Spinal cord (tissue), 10 donors: Measurements from ENCODE around the gene FAM174C. TPM values are rescaled to one million over a fixed set of nuclear protein-coding genes. Genes with fewer than 3 reads are reported as not detected.
A peak's percentile ranks its signal among the peaks of the same experiment; 100 is the strongest.

Source experiments
- DNase-seq, 6 donors: peaks; one replicate each; pipeline versions ENCODE4 v3.0.0 to v3.0.0-alpha.2; 2013 to 2015; ENCODE audit warnings: low spot score in 6 of 6, low read depth in 4 of 6
- H3K27ac ChIP-seq: one replicate; pipeline ENCODE4 v1.5.1; 2013; ENCODE audit warnings: low read depth, low read length, control low read depth
- H3K27me3 ChIP-seq: one replicate; pipeline ENCODE4 v1.6.1; 2013; ENCODE audit warnings: low read length; ENCODE audit not compliant: control insufficient read depth, insufficient read depth
- H3K36me3 ChIP-seq: one replicate; pipeline ENCODE4 v1.6.1; 2013; ENCODE audit warnings: low read length; ENCODE audit not compliant: control insufficient read depth, insufficient read depth
- H3K4me1 ChIP-seq: one replicate; pipeline ENCODE4 v1.6.1; 2013; ENCODE audit warnings: low read length; ENCODE audit not compliant: control insufficient read depth, insufficient read depth
- H3K4me3 ChIP-seq: one replicate; pipeline ENCODE4 v1.5.1; 2013; ENCODE audit warnings: low read depth, low read length, control low read depth
- H3K9me3 ChIP-seq: one replicate; pipeline ENCODE4 v1.6.1; 2013; ENCODE audit warnings: low read length; ENCODE audit not compliant: control insufficient read depth, insufficient read depth
- WGBS: methylation state at CpG from one replicate; pipeline ENCODE4 v1.1.5; 2013; ENCODE audit warnings: missing lambda C conversion rate; ENCODE audit not compliant: insufficient coverage; 5-methylcytosine and 5-hydroxymethylcytosine counted together
- polyA plus RNA-seq, 2 donors: library from polyadenylated mRNA; unstranded; fragments of 120-200 nt; gene quantifications; one replicate each; pipeline ENCODE4 v1.2.1, GENCODE V29; 2013; ENCODE audit not compliant: insufficient read length in 2 of 2
- total RNA-seq, 2 donors: library from RNA; depleted of rRNA in 1 of 2; stranded (reverse); fragments of 120-200 nt in 1 of 2; fragments of >200 nt in 1 of 2; gene quantifications; one replicate each; pipeline versions ENCODE4 v1.2.3 to v1.2.4, GENCODE V29; 2013 to 2014
- donor health status: healthy.

FAM174C gene
- total and polyA plus RNA-seq, 4 donors: 3.7 to 32.9 (median 25.2) TPM

- Histone ChIP-seq H3K27me3 (no peaks in the 10 kb centered on the region), H3K4me1 (peaks cover 86% of the 10 kb centered on the region), H3K9me3 (no peaks in the 10 kb centered on the region), H3K4me3 (no peak overlapping the region), H3K27ac (no peak overlapping the region), H3K36me3 (peaks cover 71% of the 10 kb centered on the region)
- DNase-seq: no peak
- WGBS: 66% methylated on average over 23 of the region's 33 CpGs
These were observed 2.7 kb upstream of the FAM174C start for GRCh38 chr19:1272423-1273262.

- no peak for DNase-seq
- Histone ChIP-seq H3K27ac (no peak overlapping the region), H3K36me3 (peaks cover 77% of the 10 kb centered on the region), H3K4me1 (peaks cover 78% of the 10 kb centered on the region), H3K9me3 (no peaks in the 10 kb centered on the region), H3K4me3 (no peak overlapping the region), H3K27me3 (no peaks in the 10 kb centered on the region)
- WGBS: 88% methylated on average over 23 of the region's 25 CpGs
These were observed 1.9 kb upstream of the FAM174C start for GRCh38 chr19:1273263-1274041.

GRCh38 chr19:1274081-1274851 lies 1.1 kb upstream of the FAM174C start:
- 75% methylated on average over 37 of the region's 46 CpGs for WGBS
- peaks cover 84% of the 10 kb centered on the region for H3K36me3 ChIP-seq
- H3K27ac ChIP-seq: peak overlapping the region; percentile 61
- H3K4me3 ChIP-seq: no peak overlapping the region
- no peak for DNase-seq
- H3K4me1 ChIP-seq: peaks cover 74% of the 10 kb centered on the region
- no peaks in the 10 kb centered on the region for H3K27me3 ChIP-seq
- no peaks in the 10 kb centered on the region for H3K9me3 ChIP-seq

GRCh38 chr19:1274852-1275259 lies 474 bp upstream of the FAM174C start:
- DNase-seq: no peak
- H3K27me3 ChIP-seq: no peaks in the 10 kb centered on the region
- H3K4me3 ChIP-seq: no peak overlapping the region
- 16% methylated on average over 44 of the region's 44 CpGs for WGBS
- no peaks in the 10 kb centered on the region for H3K9me3 ChIP-seq
- H3K27ac ChIP-seq: peak overlapping the region; percentile 61
- peaks cover 90% of the 10 kb centered on the region for H3K36me3 ChIP-seq
- H3K4me1 ChIP-seq: peaks cover 77% of the 10 kb centered on the region

- H3K4me1 ChIP-seq: peaks cover 69% of the 10 kb centered on the region
- DNase-seq: no peak
- H3K36me3 ChIP-seq: peaks cover 90% of the 10 kb centered on the region
- peak overlapping the region; percentile 93 for H3K27ac ChIP-seq
- no peaks in the 10 kb centered on the region for H3K9me3 ChIP-seq
- peak overlapping the region; percentile 68 for H3K4me3 ChIP-seq
- WGBS: 8% methylated on average over 39 of the region's 43 CpGs
- H3K27me3 ChIP-seq: no peaks in the 10 kb centered on the region
These were observed 772 bp downstream of the FAM174C start for GRCh38 chr19:1275976-1276627.

- 87% methylated on average over 10 of the region's 10 CpGs for WGBS
- DNase-seq: no peak
- Histone ChIP-seq H3K36me3 (peaks cover 88% of the 10 kb centered on the region), H3K4me3 (peak overlapping the region; percentile 68), H3K27me3 (no peaks in the 10 kb centered on the region), H3K9me3 (no peaks in the 10 kb centered on the region), H3K4me1 (peaks cover 64% of the 10 kb centered on the region), H3K27ac (no peak overlapping the region)
These were observed 1.3 kb downstream of the FAM174C start for GRCh38 chr19:1276628-1277022.

- peaks cover 62% of the 10 kb centered on the region for H3K4me1 ChIP-seq
- no peaks in the 10 kb centered on the region for H3K27me3 ChIP-seq
- H3K36me3 ChIP-seq: peaks cover 84% of the 10 kb centered on the region
- DNase-seq: no peak
- no peaks in the 10 kb centered on the region for H3K9me3 ChIP-seq
- H3K27ac ChIP-seq: no peak overlapping the region
- WGBS: 92% methylated on average over 14 of the region's 15 CpGs
- H3K4me3 ChIP-seq: no peak overlapping the region
These were observed 1.7 kb downstream of the FAM174C start for GRCh38 chr19:1277061-1277460.

GRCh38 chr19:1278074-1278473 lies 2.7 kb downstream of the FAM174C start:
- H3K9me3 ChIP-seq: no peaks in the 10 kb centered on the region
- H3K27ac ChIP-seq: no peak overlapping the region
- no peak overlapping the region for H3K4me3 ChIP-seq
- H3K36me3 ChIP-seq: peaks cover 75% of the 10 kb centered on the region
- H3K27me3 ChIP-seq: no peaks in the 10 kb centered on the region
- DNase-seq: no peak
- 91% methylated on average over 12 of the region's 12 CpGs for WGBS
- H3K4me1 ChIP-seq: peaks cover 53% of the 10 kb centered on the region
